Activated CD4-positive, alpha-beta T cell treated with anti-CD3 and anti-CD28 coated beads, Interleukin-2, Interleukin-6, amounts not matched to agents 100 ng/mL and 50 ng/mL, durations not matched to agents 16 hours and 8 hours (primary cell): ENCODE results near the gene CERS4.
A peak's percentile ranks its signal among the peaks of the same experiment; 100 is the strongest.
"Not testable (repeated sequence)": the region's sequence is repeated elsewhere in the genome, so short reads cannot be mapped to it uniquely, and the experiment has no call there.

Experiments used
- DNase-seq: peaks from one replicate; pipeline ENCODE4 v3.0.0-alpha.2; 2020

Gene CERS4

GRCh38 chr19:8269724-8270123 lies 60.6 kb downstream of the CERS4 start:
- no peak for DNase-seq

DNA sequence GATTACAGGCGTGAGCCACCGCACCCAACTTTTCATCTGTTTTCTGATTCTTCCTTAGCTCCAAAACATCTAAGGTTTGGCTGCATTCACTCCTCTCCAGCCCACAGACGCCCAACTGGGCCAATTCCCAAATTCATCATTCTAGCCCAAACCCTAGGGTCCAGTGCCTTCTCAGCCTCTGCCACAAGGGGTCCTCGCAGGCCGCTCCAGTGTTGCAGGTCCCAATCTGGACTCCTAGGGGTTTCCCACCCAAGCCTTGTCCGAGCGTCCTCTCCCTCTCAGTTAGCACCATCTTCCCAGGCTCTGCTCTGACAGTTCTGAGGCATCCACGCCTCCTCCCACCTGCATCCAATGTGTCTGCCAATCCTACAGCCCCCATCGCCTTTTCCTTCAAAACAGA lies 67.3 kb downstream of the CERS4 start:
- not testable (repeated sequence) for DNase-seq

- DNase-seq: not testable (repeated sequence)
These were observed 82.2 kb downstream of the CERS4 start for GRCh38 chr19:8291337-8291736.

- no peak for DNase-seq
These were observed 93.2 kb downstream of the CERS4 start for GRCh38 chr19:8302357-8302691.

- no peak for DNase-seq
These were observed 93.6 kb downstream of the CERS4 start for GRCh38 chr19:8302734-8303133.

DNA sequence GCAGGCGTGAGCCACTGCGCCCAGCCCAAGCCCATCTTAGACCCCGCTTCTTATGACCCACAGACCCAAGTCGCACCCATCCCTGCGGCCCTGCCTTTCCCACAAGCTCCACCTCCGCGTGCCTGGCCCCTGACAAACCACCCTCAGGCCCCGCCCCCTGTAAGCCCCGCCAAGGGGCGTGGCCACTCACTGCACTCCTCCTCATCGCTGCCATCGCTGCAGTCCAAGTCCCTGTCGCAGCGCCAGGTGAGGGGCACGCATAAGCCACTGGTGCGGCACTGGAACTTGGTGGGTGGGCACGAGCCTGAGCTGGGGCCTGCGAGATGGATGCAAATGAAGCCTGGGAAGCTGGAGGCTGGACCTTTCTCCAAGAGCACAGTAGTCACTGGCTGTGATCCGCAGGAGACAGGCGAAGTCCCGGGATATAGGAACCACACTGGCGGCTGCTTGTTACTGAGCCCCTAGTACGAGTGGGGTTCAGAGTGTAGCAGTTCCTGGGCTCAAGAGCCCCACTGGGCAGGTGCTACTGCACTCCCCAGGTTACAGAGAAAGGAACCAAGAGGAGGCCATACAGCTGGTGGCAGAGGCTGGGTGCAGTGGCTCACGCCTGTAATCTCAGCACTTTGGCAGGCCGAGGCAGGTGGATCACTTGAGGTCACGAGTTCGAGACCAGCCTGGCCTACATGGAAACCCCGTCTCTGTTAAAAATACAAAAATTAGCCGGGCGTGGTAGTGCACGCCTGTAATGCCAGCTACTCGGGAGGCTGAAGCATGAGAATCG lies 95.9 kb downstream of the CERS4 start:
- DNase-seq: peak; percentile 32

GRCh38 chr19:8305798-8306197 lies 96.6 kb downstream of the CERS4 start:
- peak; percentile 0 for DNase-seq

GRCh38 chr19:8306235-8307054 lies 97.3 kb downstream of the CERS4 start:
- DNase-seq: peak; percentile 1

DNA sequence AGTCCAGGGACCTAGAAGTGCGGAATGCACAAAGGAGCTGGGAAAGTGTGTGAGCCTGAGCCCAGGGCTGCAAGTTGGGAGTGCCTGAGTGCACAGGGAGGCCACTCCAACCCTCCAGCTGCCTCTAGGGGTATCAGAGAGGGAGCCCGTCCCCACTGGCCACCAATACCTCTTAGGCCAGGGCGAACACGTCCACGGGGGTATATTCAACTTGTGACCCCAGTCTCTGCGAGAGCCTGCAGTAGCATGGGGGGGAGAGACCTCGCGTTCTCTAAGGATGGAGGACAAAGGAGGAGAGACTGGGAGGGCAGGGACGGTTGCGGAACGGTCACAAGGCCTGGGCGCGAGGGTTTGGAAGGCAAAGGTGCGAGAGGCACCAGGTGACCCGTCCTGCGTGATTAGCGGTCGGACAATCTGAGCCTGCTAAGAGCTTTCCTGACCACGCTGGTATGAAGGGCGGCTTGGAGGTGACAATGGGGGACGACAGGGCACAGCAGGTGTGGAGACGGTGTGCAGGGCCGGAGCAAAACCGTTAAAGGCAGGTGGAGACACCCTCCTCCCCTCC lies 98.3 kb downstream of the CERS4 start:
- DNase-seq: peak; percentile 10

DNA sequence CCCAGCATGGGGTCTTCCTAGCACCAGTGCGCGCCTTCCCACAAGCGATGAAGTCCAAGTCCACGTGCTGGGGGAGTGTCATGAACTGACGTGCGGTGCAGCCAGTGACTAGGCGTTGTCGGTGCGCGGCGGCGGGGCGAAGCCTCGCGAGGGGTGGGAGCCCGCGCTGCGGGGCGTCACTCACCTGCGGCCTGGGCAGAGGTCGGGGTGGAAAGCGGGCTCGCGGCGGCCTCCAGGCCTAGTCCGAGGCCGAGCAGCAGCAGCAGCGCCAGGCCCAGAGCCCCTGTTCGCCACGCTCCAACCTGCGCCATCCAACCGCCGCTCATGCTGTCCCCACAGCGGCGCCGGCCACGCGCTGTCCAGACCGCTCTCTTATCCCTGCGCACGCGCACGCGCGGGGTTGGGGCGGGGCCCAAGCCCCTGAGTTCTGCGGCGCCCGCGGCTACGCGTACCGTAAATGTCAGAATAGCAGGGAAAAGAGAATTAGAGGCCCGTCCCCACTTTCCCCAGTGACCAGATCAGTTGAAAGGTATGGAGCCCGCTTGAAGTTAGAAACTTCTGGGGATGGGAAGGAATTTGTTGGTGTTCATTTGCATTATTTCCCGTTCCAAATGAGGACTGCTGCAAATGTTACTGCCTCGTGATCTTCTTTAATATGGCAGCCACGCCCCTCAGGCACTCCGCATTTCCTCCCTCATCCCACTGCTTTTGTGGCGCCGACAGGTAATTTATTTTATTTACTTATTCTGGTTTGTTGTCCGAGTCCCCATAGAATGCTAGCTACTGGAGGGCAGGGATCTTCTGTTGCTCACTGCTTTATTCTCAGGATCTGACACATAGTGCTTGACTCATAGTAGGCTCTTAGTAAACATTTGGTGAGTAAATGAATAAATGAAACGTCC lies 99.0 kb downstream of the CERS4 start, which contains the start of gene CD320:
TSS of gene CD320 (minus strand) at position 394 of the 902 bp plus-strand sequence. CDS start at position 326, 68 bp downstream.
- DNase-seq: peak; percentile 93

GRCh38 chr19:8308891-8309291 lies 99.7 kb downstream of the CERS4 start:
- DNase-seq: no peak

GRCh38 chr19:8310342-8311055 lies 101.3 kb downstream of the CERS4 start:
- DNase-seq: no peak

- no peak for DNase-seq
These were observed 102.5 kb downstream of the CERS4 start for GRCh38 chr19:8311461-8312260.
